H1 (cell line): ENCODE data around the gene EPHA2. TPM values are rescaled to one million over a fixed set of nuclear protein-coding genes. Genes with fewer than 3 reads are reported as not detected.

ENCODE experiments used
- KDM1A ChIP-seq: fragments of 200-600, 300-600 bp; sonication (generic); IDR thresholded peaks from 2 replicates; pipeline ENCODE4 v1.7.1; 2016; ENCODE audit warnings: mild to moderate bottlenecking, low read length, borderline replicate concordance
- POLR2A ChIP-seq, 2 experiments: IDR thresholded peaks; 1 replicate in 1 of 2; 2 replicates in 1 of 2; pipeline ENCODE4 v1.6.1; 2011; ENCODE audit warnings: low read depth in 2 of 2, low read length in 2 of 2, mild to moderate bottlenecking in 2 of 2; ENCODE audit errors: control extremely low read depth in 1 of 2
- polyA plus RNA-seq, 7 experiments: library from polyadenylated mRNA; depleted of rRNA in 3 of 7; stranded (reverse) in 5 of 7; unstranded in 2 of 7; fragments of >200 nt in 5 of 7; fragments of 200-250 nt in 2 of 7; gene quantifications; 1 replicate in 5 of 7; 2 replicates in 1 of 7; 4 replicates in 1 of 7; pipeline versions ENCODE4 v1.2.1 to v1.2.3, GENCODE V29; 2011 to 2013; ENCODE audit warnings: missing spikeins in 2 of 7, mixed read lengths in 2 of 7
- total RNA-seq: library from RNA; stranded (reverse); fragmentation: NEBNext Ultra II Directional; extraction: Animal tissue kit (Norgen Biotek cat#: 25700); gene quantifications from 2 replicates; pipeline ENCODE4 v1.2.1, GENCODE V29; 2021

EPHA2 gene
- total and polyA plus RNA-seq, 2 of the 8 experiments (the other 6 are each of a cell fraction or from before 2014, with no cell fraction given): 26.8 to 33.6 TPM

DNA sequence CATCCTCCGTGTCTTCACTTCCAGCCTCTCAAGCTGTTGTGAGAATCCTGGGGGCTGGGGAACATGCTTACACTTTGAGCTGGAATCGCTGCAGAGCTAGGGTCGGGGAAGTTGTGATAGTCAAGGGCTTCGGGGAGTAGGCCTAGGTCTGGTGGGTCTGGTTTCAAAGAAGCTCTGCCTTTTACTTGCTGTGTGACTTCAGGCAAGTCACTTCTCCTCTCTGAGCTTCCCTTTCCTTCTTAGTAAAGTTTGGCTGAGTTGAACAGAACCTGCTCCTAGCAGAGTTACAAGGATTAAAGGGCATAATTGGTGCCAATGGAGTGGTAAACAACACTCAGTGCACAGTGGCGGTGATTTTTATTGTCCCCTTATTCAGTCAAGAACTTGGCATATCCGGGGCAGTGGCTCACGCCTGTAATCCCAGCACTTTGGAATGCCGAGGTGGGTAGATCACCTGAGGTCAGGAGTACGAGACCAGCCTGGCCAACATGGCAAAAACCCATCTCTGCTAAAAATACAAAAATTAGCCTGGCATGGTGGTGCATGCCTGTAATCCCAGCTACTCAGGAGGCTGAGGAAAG, 30.9 kb upstream of the EPHA2 start (continued):
- no peak for TF ChIP-seq POLR2A (IDR thresholded peaks at IDR 0.05; ENCODE audit: control extremely low read depth in 1 of 2, low read depth in 2 of 2, low read length in 2 of 2)
- no peak for TF ChIP-seq KDM1A
